SK-N-MC (cell line): Measurements from ENCODE around the gene TIPRL.

Experiments
- EZH2 ChIP-seq: fragments of 200-600 bp; sonication (generic); IDR thresholded peaks from one replicate; pipeline ENCODE4 v1.6.1; 2017; ENCODE audit warnings: antibody characterized with exemption
- POLR2AphosphoS5 ChIP-seq: IDR thresholded peaks from 2 replicates; pipeline ENCODE4 v1.6.1; 2012; ENCODE audit warnings: mild to moderate bottlenecking, low read depth, low read length, borderline replicate concordance

GRCh38 chr1:168157638-168158037, 21.1 kb upstream of the TIPRL start:
- TF ChIP-seq EZH2 (no peak), POLR2AphosphoS5 (no peak)
